Measurements from ENCODE around the gene HCRTR1. TPM values are rescaled to one million over a fixed set of nuclear protein-coding genes. Genes with fewer than 3 reads are reported as not detected.
A peak's percentile ranks its signal among the peaks of the same experiment; 100 is the strongest.

Gene HCRTR1
- total RNA-seq, 2 experiments from 2014 or later = not detected

- ChIA-PET CTCF (no interaction called here), POLR2A (no interaction called here)
- intact Hi-C loops (cut with DNase I, micrococcal nuclease) = no loop called here
- DNase-seq (no peak), ATAC-seq (ENCODE audit: poor library complexity) (no peak)
- Histone ChIP-seq H3K9me3 (ENCODE audit: control insufficient read depth in 1 of 2, insufficient read depth in 1 of 2, low read length in 2 of 2) (peaks cover 0 to 7% of the 10 kb centered on the region in 2 experiments), H3K4me1 (ENCODE audit: insufficient read depth, low read length) (peaks cover 10% of the 10 kb centered on the region), H3K4me3 (ENCODE audit: low read length) (no peak overlapping the region), H3K27ac (ENCODE audit: low read depth in 1 of 2, low read length in 2 of 2) (no peak overlapping the region), H3K27me3 (ENCODE audit: control insufficient read depth in 1 of 2, insufficient read depth in 2 of 2, low read length in 2 of 2) (peaks cover 25 to 34% of the 10 kb centered on the region in 2 experiments), H3K36me3 (ENCODE audit: insufficient read depth, low read length) (no peaks in the 10 kb centered on the region)
- Mint-ChIP-seq H3K27ac (no peak overlapping the region), H3K4me3 (no peak overlapping the region), H3K4me1 (ENCODE audit: low read depth) (peaks cover 10% of the 10 kb centered on the region), H3K36me3 (ENCODE audit: low read depth) (no peaks in the 10 kb centered on the region), H3K9me3 (no peaks in the 10 kb centered on the region), H3K27me3 (peaks cover 44% of the 10 kb centered on the region)
- TF ChIP-seq, protein P1, sequence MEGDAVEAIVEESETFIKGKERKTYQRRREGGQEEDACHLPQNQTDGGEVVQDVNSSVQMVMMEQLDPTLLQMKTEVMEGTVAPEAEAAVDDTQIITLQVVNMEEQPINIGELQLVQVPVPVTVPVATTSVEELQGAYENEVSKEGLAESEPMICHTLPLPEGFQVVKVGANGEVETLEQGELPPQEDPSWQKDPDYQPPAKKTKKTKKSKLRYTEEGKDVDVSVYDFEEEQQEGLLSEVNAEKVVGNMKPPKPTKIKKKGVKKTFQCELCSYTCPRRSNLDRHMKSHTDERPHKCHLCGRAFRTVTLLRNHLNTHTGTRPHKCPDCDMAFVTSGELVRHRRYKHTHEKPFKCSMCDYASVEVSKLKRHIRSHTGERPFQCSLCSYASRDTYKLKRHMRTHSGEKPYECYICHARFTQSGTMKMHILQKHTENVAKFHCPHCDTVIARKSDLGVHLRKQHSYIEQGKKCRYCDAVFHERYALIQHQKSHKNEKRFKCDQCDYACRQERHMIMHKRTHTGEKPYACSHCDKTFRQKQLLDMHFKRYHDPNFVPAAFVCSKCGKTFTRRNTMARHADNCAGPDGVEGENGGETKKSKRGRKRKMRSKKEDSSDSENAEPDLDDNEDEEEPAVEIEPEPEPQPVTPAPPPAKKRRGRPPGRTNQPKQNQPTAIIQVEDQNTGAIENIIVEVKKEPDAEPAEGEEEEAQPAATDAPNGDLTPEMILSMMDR (IDR thresholded peaks at IDR 0.05) = no peak
Observed at GRCh38 chr1:31615414-31615813, 2.1 kb upstream of the HCRTR1 start.

- no peaks in the 10 kb centered on the region for H3K9me3 Mint-ChIP-seq
- peaks cover 49% of the 10 kb centered on the region for H3K27me3 Mint-ChIP-seq
- intact Hi-C loops (cut with DNase I, micrococcal nuclease) = no loop called here
- TF ChIP-seq, protein P1 (IDR thresholded peaks at IDR 0.05) = no peak
- H3K27ac Mint-ChIP-seq = no peak overlapping the region
- H3K9me3 ChIP-seq (ENCODE audit: control insufficient read depth in 1 of 2, insufficient read depth in 1 of 2, low read length in 2 of 2) = peaks cover 0 to 7% of the 10 kb centered on the region in 2 experiments
- DNase-seq (no peak), ATAC-seq (ENCODE audit: poor library complexity) (no peak)
- peaks cover 25 to 34% of the 10 kb centered on the region in 2 experiments for H3K27me3 ChIP-seq (ENCODE audit: control insufficient read depth in 1 of 2, insufficient read depth in 2 of 2, low read length in 2 of 2)
- H3K36me3 Mint-ChIP-seq (ENCODE audit: low read depth) = no peaks in the 10 kb centered on the region
- ChIA-PET CTCF (no interaction called here), POLR2A (no interaction called here)
- peaks cover 10% of the 10 kb centered on the region for H3K4me1 Mint-ChIP-seq (ENCODE audit: low read depth)
- H3K27ac ChIP-seq (ENCODE audit: low read depth in 1 of 2, low read length in 2 of 2) = no peak overlapping the region
- H3K4me3 ChIP-seq (ENCODE audit: low read length) = no peak overlapping the region
- no peaks in the 10 kb centered on the region for H3K36me3 ChIP-seq (ENCODE audit: insufficient read depth, low read length)
- no peak overlapping the region for H3K4me3 Mint-ChIP-seq
- peaks cover 10% of the 10 kb centered on the region for H3K4me1 ChIP-seq (ENCODE audit: insufficient read depth, low read length)
Observed at GRCh38 chr1:31615939-31616338, 1.6 kb upstream of the HCRTR1 start.

- TF ChIP-seq, protein P1 (IDR thresholded peaks at IDR 0.05) = peak; percentile 68
- Mint-ChIP-seq H3K27me3 (peaks cover 50% of the 10 kb centered on the region), H3K4me1 (ENCODE audit: low read depth) (peaks cover 10% of the 10 kb centered on the region), H3K4me3 (peak overlapping the region; percentile 15), H3K36me3 (ENCODE audit: low read depth) (no peaks in the 10 kb centered on the region), H3K9me3 (no peaks in the 10 kb centered on the region), H3K27ac (no peak overlapping the region)
- intact Hi-C loops (cut with DNase I, micrococcal nuclease) = no loop called here
- ChIA-PET CTCF (interaction anchor here (0.6 to 1.2 kb wide), 4 partner anchors 15 to 524 kb away, joined by 3 to 5 read pairs (median 4); no protein-coding TSS in a partner anchor), POLR2A (no interaction called here)
- H3K4me3 ChIP-seq (ENCODE audit: low read length) = peak overlapping the region; percentile 34
- H3K27ac ChIP-seq (ENCODE audit: low read depth in 1 of 2, low read length in 2 of 2) = no peak overlapping the region
- H3K4me1 ChIP-seq (ENCODE audit: insufficient read depth, low read length) = peaks cover 10% of the 10 kb centered on the region
- ATAC-seq (ENCODE audit: poor library complexity) (peak; percentile 77), DNase-seq (peak in 13 of 14 experiments; percentile 9 to 69 (median 29))
- H3K36me3 ChIP-seq (ENCODE audit: insufficient read depth, low read length) = no peaks in the 10 kb centered on the region
- peaks cover 0 to 7% of the 10 kb centered on the region in 2 experiments for H3K9me3 ChIP-seq (ENCODE audit: control insufficient read depth in 1 of 2, insufficient read depth in 1 of 2, low read length in 2 of 2)
- peaks cover 25 to 34% of the 10 kb centered on the region in 2 experiments for H3K27me3 ChIP-seq (ENCODE audit: control insufficient read depth in 1 of 2, insufficient read depth in 2 of 2, low read length in 2 of 2)
Observed at GRCh38 chr1:31617916-31618746, 642 bp downstream of the HCRTR1 start.

All from CD4-positive, alpha-beta T cell (primary cell).